Kasumi-1 (cell line): ENCODE measurements around the gene TGFB1.
A peak's percentile ranks its signal among the peaks of the same experiment; 100 is the strongest.
"Not testable (repeated sequence)": the region's sequence is repeated elsewhere in the genome, so short reads cannot be mapped to it uniquely, and the experiment has no call there.

Source experiments
- DNase-seq, 2 experiments: peaks; one replicate each; lab custom pipeline; 2025; lab: John Stamatoyannopoulos, UW

The TGFB1 gene

DNA sequence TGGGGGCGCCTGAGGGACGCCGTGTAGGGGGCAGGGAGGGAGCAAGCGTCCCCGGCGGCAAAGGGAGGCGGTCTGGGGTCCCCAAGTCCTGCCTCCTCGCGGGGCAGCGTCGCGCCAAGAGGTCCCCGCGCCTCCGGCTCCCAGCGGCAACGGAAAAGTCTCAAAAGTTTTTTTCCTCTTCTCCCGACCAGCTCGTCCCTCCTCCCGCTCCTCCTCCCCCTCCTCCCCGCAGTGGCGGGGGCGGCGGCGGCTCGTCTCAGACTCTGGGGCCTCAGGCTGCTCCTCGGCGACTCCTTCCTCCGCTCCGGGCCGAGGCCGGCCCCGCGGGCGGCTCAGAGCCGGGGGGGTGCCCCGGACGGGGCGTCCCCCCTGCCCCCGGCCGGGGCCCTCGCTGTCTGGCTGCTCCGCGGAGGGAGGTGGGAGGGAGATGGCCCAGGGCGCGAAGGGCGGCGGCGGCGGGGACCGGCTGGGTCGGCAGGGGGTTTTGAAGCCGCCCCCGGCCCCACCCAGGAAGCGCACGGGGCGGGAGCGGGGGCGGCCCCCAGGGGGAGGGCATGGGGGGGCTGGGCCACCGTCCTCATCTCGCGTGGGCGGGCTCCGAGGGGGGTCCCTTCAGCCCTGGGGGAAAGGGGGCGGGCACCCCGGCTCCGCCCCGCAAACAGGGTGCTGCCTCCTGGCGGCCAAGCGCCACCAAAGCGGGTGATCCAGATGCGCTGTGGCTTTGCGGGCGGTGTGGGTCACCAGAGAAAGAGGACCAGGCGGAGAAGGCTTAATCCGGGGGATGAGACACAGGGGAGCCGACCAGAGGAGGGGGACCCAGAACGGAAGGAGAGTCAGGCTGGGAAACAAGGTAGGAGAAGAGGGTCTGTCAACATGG, at the start of gene TGFB1:
Gene TGFB1, minus strand, starts transcription at position 457 of the 877 bp plus-strand sequence. CDS start 878 bp downstream, outside the sequence.
- DNase-seq: peak; percentile 72 to 86

DNA sequence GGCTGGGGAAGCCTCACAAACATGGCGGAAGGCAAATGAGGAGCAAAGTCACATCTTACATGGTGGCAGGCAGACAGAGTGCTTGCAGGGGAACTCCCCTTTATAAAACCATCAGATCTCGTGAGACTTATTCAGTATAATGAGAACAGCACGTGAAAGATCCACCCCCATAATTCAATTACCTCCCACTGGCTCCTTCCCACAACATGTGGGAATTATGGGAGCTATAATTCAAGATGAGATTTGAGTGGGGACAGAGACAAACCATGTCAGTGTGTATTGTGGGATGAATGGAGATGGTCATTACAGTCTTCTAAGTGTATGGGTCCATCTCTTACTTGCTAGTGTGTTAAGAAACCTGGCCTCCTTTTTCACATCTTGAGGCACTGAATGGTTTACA, 48.3 kb upstream of the TGFB1 start:
- DNase-seq: no peak

DNA sequence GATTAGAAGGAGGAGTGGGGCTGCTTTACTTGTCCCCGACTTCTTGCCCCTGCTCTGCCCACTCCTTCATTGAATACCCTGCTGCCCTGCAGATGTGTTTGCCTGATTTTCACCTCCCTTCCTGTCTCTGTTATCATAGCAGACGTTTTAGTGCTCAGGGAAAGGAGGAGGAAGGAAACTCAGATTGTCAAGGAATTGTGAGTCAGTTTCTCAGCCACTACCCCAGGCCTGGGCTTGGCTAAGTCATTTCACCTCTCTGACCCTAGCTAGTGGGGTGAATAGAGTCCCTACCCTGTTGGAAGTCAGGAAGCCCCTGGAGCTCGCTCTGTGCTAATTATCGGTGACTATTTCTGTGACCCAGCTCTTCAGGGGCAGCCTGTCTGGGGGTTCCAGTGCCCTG, 47.8 kb upstream of the TGFB1 start:
- DNase-seq: no peak

DNA sequence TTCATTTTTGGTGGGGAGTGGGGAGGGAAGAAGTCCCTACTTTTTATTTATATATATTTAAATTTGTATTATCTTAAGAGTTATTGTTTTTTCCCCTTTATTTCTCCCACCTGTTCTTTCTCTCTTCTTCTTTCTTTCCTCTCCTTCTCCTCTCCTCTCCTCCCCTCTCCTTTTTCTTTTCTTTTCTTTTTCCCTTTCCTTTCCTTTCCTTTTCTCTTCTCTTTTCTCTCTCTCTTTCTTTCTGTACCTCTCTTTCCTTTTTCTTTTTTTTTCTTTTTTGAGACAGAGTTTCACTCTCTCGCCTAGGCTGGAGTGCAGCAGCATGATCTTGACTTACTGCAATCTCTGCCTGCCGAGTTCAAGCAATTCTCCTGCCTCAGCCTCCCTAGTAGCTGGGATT, 45.8 kb upstream of the TGFB1 start:
- no peak for DNase-seq

DNA sequence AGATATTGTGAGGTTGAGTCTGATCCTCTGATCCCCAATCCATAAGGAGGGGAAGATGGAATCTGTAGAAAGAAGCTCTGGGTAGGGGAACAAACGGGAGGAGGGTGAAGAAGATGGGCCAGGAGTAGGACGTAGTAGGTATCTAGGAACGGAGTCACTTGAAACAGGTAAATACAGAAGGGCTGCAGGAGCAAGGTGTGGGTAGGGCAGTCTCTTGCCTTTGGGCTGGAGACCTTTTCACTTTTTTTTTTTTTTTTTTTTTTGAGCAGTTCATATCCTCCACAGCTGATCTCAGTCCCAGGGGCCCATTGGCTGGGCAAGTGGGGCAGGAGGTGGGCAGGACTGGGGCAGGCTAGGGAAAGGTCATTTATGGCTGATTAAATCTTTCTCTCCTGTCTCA, 45.4 kb upstream of the TGFB1 start:
- no peak for DNase-seq

DNA sequence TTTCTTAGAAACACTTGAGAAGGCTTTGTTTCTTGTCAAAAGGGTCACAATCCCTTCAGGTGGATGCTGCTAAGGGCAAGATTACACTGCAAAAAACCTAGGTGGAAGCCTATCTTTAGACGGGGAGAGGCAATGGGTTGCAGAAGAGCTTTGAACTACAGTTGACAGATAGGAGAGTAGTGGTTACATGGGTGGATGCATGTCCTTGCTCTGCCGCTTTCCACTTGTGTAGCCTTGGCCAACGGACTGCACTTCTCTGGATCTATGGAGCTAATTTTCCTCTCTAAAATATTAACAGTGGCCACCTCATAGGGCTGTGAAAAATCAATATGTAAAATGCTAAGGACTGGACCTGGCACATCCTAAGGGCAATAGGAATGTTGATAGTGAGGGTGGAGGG, 44.9 kb upstream of the TGFB1 start:
- DNase-seq: no peak

DNA sequence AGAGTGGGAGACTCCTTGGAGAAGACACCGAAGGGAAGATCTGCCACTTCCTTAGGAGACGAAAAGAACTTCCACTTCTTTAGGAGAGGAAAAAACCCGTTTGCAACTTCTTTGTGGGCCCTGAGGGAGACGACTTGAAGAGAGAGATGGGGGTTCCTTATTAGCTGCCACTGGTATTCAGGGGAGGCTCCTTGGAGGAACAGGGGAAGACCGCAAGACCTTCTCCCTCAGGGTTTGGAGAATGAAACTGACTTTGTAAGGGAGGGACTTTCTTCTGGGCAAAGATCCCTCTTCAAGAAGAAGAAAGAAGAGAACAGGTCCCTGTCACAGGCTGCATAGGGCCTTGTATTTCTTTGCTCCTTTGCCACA, 44.3 kb upstream of the TGFB1 start:
- DNase-seq: peak; percentile 6 to 37

DNA sequence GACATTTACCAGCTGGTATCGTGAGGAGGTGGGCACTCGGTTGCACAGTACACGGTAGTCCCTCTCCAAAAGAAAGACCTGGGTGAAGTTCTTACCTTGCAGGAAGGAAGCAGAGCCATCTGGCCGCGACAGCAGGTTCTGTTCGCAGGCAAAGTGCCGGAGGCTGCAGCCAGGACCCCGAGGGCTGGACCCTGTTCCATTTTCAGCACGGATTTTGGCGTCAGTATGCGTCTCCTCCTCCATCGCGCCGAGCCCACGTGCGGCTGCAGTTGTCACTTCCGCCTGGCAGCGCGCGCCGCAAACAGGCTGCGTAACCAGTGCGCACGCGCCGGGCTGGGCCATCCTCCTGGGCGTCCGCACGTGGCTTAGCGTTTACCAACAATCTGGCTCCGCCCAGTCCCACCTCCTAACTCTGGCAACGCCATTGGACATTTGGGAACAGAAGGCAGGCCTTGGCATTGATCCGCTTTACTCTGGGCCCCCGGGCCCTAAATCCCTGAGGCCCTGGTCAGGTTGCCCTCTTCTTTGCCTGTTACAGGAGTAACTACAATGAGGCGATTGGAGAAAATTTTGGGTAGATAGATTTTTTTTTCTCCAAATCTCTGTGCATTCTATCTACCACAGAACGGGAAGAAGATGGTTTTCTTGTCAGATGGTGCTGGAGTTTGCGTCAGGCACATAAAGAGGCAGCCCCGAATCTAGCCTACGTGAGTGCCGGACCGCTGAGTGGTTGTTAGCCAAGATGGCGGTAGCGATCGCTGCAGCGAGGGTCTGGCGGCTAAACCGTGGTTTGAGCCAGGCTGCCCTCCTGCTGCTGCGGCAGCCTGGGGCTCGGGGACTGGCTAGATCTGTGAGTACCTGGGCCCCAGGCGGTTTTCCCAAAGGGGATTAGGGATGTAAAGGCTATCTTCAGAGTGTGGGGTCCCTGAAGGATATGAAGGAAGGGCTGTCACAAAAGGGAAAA, 43.6 kb upstream of the TGFB1 start, which contains the start of the genes BCKDHA and EXOSC5:
Gene BCKDHA, plus strand, starts transcription at position 733 of the 964 bp plus-strand sequence. Its CDS starts 10 bp downstream, at position 743.
Gene EXOSC5, minus strand, starts transcription at position 274 of the 964 bp plus-strand sequence. Its CDS starts 31 bp downstream, at position 243.
- DNase-seq: peak; percentile 99

DNA sequence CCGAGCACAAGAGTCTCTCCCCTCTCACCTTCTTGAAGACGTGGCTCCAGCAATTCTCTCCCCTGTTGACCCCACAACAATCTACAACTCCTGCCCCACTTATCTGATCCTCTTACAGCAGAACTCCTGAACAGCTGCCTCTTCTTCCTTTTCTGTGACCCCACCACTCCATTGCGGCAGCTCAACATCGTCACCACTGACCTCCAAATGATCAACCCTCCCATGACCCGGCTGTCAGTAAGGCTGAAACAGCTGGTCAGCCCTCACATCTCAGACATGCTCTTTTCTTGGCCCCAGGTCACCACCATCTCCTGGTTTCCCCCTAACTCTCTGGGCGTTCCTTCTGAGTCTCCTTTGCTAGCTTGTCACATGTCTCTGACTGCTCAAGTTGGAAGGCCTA, 41.6 kb upstream of the TGFB1 start:
- DNase-seq: no peak

DNA sequence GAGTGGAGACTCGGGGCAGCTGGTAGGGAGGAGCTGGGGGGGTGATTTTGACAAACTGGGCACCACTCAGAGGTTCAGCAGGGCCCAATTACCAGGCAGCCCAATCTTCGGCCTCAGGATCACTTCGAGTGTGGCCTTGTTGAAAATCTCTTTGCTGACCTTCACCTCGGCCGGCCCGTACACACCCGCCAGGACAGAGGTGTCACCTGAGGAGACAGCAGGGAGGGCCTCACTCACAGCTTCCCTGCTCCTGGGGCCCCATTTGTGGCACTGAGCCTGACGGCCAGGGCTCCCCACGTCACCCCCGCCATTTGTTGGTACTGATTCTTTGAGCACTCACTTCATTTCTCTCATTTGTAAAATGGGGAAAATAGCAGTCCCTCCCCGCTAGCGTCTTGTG, 39.1 kb upstream of the TGFB1 start:
- DNase-seq: no peak

DNA sequence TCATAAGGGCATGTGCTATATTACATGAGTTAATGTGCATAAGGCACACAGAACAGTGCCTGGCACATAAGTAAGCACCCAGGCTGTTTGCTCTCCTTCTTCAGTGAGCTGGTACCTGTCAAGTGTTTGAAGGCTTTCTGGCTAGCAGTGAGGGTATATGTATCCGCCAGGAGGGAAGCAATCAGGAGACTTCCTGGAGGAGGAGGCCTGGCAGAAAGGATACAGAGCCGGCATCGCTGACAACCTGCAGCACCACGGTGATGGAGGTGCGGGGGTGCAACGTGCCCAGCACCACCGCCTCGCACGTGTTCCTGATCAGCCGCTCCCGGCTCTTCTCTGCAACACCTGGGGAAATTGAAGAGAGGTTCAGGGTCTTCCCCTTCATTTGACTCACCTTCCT, 37.9 kb upstream of the TGFB1 start:
- no peak for DNase-seq

DNA sequence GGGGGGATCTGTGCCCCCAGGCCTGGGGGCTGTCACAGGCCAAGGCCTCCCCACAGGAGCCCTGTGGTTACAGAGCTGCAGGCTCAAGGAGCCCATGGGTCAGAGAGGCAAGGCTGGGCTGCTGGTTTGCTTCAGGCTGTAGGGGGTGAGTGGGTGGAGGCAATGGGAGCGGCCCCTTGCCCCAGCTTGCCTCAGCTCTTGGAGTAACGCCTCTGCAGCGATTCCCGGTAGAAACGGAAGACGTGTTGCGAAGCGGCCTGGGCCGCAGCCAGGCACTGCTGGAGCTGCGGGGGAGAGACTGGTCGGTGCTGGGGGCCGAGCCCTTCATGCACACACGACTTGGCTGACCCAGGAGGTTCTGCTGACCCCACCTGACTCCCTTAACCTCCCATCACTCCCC, 32.7 kb upstream of the TGFB1 start:
- no peak for DNase-seq

DNA sequence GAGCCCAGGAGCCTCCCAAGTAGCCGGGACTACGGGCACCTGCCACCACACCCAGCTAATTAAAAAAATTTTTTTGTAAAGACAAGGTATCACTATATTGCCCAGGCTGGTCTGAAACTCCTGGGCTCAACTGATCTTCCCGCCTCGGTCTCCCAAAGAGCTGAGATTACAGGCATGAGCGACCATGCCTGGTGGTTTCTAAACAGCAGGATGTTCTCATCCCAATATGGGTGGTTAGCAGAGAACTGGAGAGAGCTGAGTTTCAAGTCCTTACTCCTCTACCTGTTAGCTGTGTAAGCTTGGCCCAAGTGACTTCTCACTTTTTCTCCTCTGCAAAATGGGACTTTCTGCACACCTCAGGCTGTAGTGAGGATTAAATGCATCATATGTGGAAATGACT, 30.6 kb upstream of the TGFB1 start:
- DNase-seq: no peak

DNA sequence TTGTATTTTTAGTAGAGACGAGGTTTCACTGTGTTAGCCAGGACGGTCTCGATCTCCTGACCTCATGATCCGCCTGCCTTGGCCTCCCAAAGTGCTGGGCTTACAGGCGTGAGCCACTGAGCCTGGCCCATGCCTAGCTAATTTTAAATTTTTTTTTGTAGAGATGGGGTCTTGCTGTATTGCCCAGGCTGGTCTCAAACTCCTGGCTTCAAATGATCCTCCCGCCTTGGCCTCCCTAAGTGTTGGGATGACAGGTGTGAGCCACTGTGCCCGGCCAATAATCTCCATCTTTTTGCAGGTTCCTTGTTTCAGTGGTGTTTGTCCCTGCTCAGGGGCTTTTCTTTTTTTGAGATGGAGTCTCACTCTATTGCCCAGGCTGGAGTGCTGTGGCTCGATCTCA, 27.8 kb upstream of the TGFB1 start:
- DNase-seq: not testable (repeated sequence)

DNA sequence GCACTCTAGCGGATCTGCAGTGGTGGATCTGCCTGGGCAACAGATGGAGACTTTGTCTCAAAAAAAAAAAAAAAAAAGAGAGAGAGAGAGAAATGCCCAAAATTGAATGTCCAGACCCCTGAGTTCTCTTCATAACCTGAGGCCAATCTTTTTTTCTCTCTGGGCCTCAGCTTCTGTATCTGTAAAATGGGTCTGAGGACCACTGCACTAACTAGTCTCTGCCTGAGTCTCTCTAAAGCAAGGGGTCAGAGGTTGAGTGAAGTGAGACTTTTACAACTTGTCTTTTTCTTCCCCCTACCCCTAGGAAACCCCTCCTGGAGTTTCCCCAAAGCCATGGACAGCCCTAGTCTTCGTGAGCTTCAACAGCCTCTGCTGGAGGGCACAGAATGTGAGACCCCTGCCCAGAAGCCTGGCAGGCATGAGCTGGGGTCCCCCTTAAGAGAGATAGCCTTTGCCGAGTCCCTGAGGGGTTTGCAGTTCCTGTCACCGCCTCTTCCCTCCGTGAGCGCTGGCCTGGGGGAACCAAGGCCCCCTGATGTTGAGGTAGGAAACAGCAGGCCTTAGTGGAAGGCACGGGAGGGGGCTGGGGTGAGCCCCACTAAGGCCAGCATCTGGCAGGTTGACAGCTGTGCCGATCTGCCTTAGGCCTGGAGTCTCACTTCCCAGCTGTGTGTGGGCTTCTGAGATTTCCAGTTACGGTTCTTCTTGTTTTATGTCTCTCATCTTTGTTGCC, 24.4 kb upstream of the TGFB1 start:
- peak; percentile 23 to 25 for DNase-seq

DNA sequence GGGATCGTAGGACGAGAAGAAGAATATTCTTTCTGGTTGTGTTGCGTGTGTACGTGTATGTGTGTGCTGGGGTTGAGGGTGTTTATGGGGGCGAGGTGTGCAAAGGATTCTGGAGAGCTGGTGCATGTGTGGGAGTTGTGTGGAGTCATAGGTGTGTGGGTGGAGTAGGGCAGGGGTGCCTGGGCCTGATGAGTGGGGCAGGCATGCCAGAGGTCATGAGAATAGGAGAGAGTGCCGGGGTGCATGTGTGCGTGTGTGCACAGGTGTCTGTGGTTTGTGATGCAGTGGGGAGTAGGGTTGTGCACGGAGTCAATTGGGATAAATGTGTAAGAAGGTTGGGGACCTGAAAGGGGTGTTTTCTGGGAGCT, 23.3 kb upstream of the TGFB1 start:
- DNase-seq: no peak

DNA sequence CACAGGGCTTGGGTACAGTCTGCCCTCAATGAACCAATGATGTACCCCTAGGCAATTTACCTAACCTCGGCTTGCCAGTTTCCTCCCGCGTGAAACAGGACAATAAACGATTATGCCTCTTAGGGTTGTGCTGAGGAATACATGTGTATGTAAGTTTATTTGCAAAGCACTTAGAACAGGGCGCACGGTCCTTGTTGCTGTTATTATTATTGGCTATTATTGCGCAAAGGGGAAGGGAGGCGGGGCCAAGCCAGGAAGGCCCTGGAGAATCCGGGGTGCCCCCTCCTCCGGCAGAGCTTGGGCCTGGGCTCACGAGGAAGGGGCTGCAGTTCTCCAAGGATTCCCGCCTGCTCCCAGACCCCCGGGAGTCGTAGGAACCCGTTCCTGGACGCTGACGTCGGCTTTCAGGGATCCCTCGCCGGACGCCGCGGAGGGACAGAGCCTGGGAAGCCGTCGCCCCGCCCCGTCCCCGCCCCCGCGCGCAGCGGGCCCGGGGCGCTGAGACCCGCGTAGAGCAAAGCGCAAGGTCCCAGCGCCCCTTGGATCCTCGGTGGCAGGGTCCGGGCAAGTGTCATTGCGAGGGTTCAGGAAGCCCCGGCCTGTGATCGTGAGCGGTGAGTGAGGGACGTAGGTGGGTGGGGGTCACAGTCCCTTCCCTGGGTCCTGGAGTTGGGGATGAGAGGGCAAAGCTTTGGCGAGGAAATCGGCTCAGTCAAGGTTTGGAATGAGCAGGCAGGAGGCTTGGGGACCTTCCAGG, 22.7 kb upstream of the TGFB1 start, which contains the start of gene TMEM91:
Gene TMEM91, plus strand, starts transcription at position 293 of the 757 bp plus-strand sequence. CDS start 1,777 bp downstream, outside the sequence.
- DNase-seq: peak in 1 of 2 experiments; percentile 3

DNA sequence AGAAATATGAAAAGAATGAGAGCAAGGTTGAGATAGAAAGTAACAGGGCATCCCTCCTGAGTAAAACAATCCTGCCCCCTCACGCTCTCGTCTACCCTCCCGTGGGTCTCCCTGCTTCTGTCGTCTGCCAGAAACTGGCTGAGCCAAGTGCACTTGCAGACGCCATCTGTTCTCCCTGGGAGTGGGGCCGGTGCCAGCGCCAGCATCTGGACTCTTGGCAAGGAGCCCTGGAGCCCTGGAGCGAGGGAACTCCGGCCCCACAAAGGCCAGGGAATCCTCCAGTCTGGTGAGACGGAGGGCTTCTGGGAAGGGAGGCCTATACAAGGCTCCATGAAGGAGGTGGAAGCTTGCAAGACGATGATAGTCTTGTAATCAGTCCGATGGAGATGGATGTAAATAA, 20.3 kb upstream of the TGFB1 start:
- no peak for DNase-seq

DNA sequence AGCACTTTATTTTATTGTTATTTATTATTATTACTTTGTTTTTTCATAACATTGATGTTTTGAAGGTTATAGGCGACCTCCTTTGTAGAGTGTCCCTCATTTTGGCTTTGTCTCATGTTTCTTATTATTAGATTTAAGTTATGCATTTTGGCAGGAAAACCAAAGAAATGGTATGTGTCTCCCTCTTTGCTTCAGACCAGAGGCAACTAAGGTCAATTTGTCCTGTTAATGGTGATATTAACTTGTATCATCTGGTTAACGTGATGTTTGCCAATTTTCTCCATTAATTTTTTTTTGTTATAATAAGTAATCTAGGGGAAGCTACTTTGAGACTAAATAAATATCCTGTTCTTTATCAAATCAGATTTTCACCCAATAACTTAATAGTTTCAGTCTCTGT, 18.8 kb upstream of the TGFB1 start:
- DNase-seq: no peak

DNA sequence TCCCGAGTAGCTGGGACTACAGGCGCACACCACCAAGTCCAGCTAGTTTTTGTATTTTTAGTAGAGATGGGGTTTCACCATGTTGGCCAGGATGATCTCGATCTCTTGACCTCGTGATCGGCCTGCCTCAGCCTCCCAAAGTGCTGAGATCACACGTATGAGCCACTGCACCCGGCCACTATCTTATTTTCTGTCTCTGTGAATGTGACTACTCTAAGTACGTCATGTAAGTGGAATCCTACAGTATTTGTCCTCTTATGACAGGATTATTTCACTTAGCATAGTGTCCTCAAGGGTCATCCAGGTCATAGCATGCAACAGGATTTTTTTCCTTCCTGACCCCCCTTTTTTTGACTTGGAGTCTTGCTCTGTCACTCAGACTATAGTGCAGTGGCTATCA, 17.8 kb upstream of the TGFB1 start:
- DNase-seq: no peak

DNA sequence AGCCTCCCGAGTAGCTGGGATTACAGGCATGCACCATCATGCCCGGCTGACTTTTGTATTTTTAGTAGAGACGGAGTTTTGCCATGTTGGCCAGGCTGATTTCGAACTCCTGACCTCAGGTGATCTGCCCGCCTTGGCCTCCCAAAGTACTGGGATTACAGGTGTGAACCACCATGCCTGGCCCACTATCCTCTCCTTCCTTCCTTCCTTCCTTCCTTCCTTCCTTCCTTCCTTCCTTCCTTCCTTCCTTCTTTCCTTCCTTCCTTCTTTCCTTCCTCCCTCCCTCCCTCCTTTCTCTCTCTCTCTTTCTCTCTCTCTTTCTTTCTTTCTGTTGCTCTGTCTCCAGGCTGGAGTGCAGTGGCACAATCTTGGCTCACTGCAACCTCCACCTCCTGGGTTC, 17.4 kb upstream of the TGFB1 start:
- DNase-seq: not testable (repeated sequence)
